GM12878 (cell line): ENCODE data around the gene PGLYRP3. TPM values are rescaled to one million over a fixed set of nuclear protein-coding genes. Genes with fewer than 3 reads are reported as not detected.
"Not testable (repeated sequence)": the region's sequence is repeated elsewhere in the genome, so short reads cannot be mapped to it uniquely, and the experiment has no call there.

Experiments used
- ATAC-seq: fragments of 200-7000 bp; cut with Tn5 transposase; 3 replicates; pipeline ENCODE4 v1.9.1; 2020; ENCODE audit warnings: mild to moderate bottlenecking, moderate library complexity
- BruUV-seq: library from RNA; stranded (reverse); fragments of 400-500 nt; replicated peaks from 2 replicates; lab custom pipeline; 2021; lab: Mats Ljungman, UMichigan
- CTCF ChIA-PET: fragments of 300-600 bp; sonication (Branson Sonifier 250); formaldehyde crosslinking; extraction: SDS; loops from one replicate; lab custom pipeline; 2021; ENCODE audit warnings: inconsistent platforms; lab: Yijun Ruan, JAX
- POLR2A ChIA-PET: fragments of 350-600 bp; formaldehyde crosslinking; extraction: SDS; loops from one replicate; lab custom pipeline; 2021; ENCODE audit warnings: inconsistent platforms; lab: Charles Lee
- RAD21 ChIA-PET: fragments of 300-600 bp; sonication (Branson Sonifier 250); formaldehyde crosslinking; loops from one replicate; lab custom pipeline; 2023; ENCODE audit warnings: antibody characterized with exemption; ENCODE audit not compliant: unreplicated experiment; lab: Charles Lee
- SMC1A ChIA-PET: fragments of 300-600 bp; sonication (Branson Sonifier 250); formaldehyde crosslinking; loops from one replicate; lab custom pipeline; 2023; ENCODE audit not compliant: unreplicated experiment, uncharacterized antibody; lab: Charles Lee
- DNase-seq: peaks from one replicate; pipeline ENCODE4 v3.0.0-alpha.2; 2011; ENCODE audit warnings: low read depth, low spot score
- FAIRE-seq: peaks from 3 replicates; lab custom pipeline; 2011; peaks lifted over from hg19 to GRCh38; lab: Jason Lieb, UNC
- H2AFZ ChIP-seq: 2 replicates; pipeline ENCODE4 v1.6.0; 2011; ENCODE audit warnings: low read depth, low read length, control low read depth; ENCODE audit not compliant: control insufficient read depth
- H3K27ac ChIP-seq: 2 replicates; pipeline ENCODE4 v1.5.1; 2011; ENCODE audit warnings: control low read depth; ENCODE audit not compliant: control insufficient read depth, insufficient read depth
- H3K27me3 ChIP-seq, 2 experiments: replicated peaks in 1 of 2; 2 replicates each; pipeline versions ENCODE4 v1.6.0 to v1.6.1; 2011; ENCODE audit warnings: low read length in 1 of 2; ENCODE audit not compliant: control insufficient read depth in 2 of 2, insufficient read depth in 2 of 2
- H3K36me3 ChIP-seq, 2 experiments: 2 replicates each; pipeline ENCODE4 v1.5.1; 2011; ENCODE audit warnings: low read length in 1 of 2; ENCODE audit not compliant: control insufficient read depth in 2 of 2, insufficient read depth in 2 of 2
- H3K4me1 ChIP-seq: 2 replicates; pipeline ENCODE4 v1.6.1; 2011; ENCODE audit warnings: mild to moderate bottlenecking, low read length, moderate library complexity, mixed read lengths; ENCODE audit not compliant: control insufficient read depth, insufficient read depth
- H3K4me2 ChIP-seq: 2 replicates; pipeline ENCODE4 v1.6.0; 2011; ENCODE audit warnings: control low read depth; ENCODE audit not compliant: control insufficient read depth, insufficient read depth
- H3K4me3 ChIP-seq: fragments of 200-600 bp; sonication (generic); 2 replicates; pipeline ENCODE4 v1.5.1; 2016
- H3K79me2 ChIP-seq: 2 replicates; pipeline ENCODE4 v1.6.0; 2011; ENCODE audit warnings: low read length; ENCODE audit not compliant: control insufficient read depth, insufficient read depth
- H3K9ac ChIP-seq: 2 replicates; pipeline ENCODE4 v1.8.0; 2011; ENCODE audit warnings: low read length, control low read depth, mixed read lengths; ENCODE audit not compliant: control insufficient read depth, insufficient read depth
- H3K9me3 ChIP-seq: replicated peaks from 3 replicates; pipeline ENCODE4 v1.5.1; 2011; ENCODE audit warnings: mild to moderate bottlenecking, low read length; ENCODE audit not compliant: control insufficient read depth, insufficient read depth
- H4K20me1 ChIP-seq: 2 replicates; pipeline ENCODE4 v1.6.0; 2011; ENCODE audit not compliant: control insufficient read depth, insufficient read depth
- SMAD5 ChIP-seq: IDR thresholded peaks from 2 replicates; pipeline ENCODE4 v1.6.1; 2016; ENCODE audit warnings: antibody characterized with exemption, low read depth
- WGBS: methylation state at CpG from one replicate; pipeline ENCODE4 v1.1.6; 2016; ENCODE audit warnings: low lambda C conversion rate; ENCODE audit not compliant: insufficient replicate concordance, insufficient coverage; ENCODE audit errors: missing lambda C conversion rate; 5-methylcytosine and 5-hydroxymethylcytosine counted together
- in situ Hi-C: fragments of 300-500 bp; cut with MboI; formaldehyde crosslinking; loops from 9 replicates; pipeline ENCODE4 v1.14.3; 2018; ENCODE audit warnings: mixed read lengths
- intact Hi-C: fragments of 100-400 bp; cut with micrococcal nuclease; formaldehyde crosslinking; loops from one replicate; pipeline ENCODE4 v1.14.2; 2022; ENCODE audit not compliant: unreplicated experiment
- polyA plus RNA-seq, 11 experiments: library from polyadenylated mRNA; depleted of rRNA in 4 of 11; unstranded in 6 of 11; stranded (reverse) in 5 of 11; fragments of >200 nt; fragmentation: Nextera tagmentation in 4 of 11; fragmentation: Illumina TruSeq in 1 of 11; extraction: Ambion mirVana in 4 of 11; extraction: Trizol in 1 of 11; gene quantifications; 1 replicate in 1 of 11; 2 replicates in 10 of 11; pipeline versions ENCODE4 v1.2.1 to v1.2.3, GENCODE V29; 2011 to 2016; ENCODE audit warnings: inconsistent platforms in 2 of 11, missing spikeins in 2 of 11, low read depth in 1 of 11
- total RNA-seq, 4 experiments: library from RNA; depleted of rRNA in 3 of 4; stranded (reverse); fragments of >200 nt in 3 of 4; fragmentation: Illumina TruSeq in 1 of 4; extraction: Trizol in 1 of 4; gene quantifications; 2 replicates each; pipeline versions ENCODE4 v1.2.1 to v1.2.3, GENCODE V29; 2013 to 2021

PGLYRP3 gene
- total and polyA plus RNA-seq, 10 of the 15 experiments (the other 5 are each of a cell fraction or from before 2014, with no cell fraction given): 0.10 to 0.49 (median 0.18) TPM; not detected in 7

GRCh38 chr1:153347856-153348255 is 35.1 kb upstream of the PGLYRP3 start:
- POLR2A ChIA-PET: no interaction called here
- no peak overlapping the region for H3K9ac ChIP-seq
- peaks cover 28% of the 10 kb centered on the region for H3K4me1 ChIP-seq
- no peaks in the 10 kb centered on the region for H3K27me3 ChIP-seq
- intact Hi-C loops: no loop called here
- no peak for FAIRE-seq
- no peak for TF ChIP-seq SMAD5
- TF ChIP-seq, all 136 proteins: peak for 0
- no peak overlapping the region for H3K27ac ChIP-seq
- ATAC-seq: no peak
- SMC1A ChIA-PET: interaction anchor here (1.2 kb wide), 1 partner anchor 147 kb away, joined by 4 read pairs; no protein-coding TSS in a partner anchor
- H3K4me3 ChIP-seq: no peak overlapping the region
- in situ Hi-C loops: no loop called here
- H2AFZ ChIP-seq: no peak overlapping the region
- BruUV-seq: no TSS peak
- peaks cover 6% of the 10 kb centered on the region for H3K79me2 ChIP-seq
- RAD21 ChIA-PET: interaction anchor here (1.2 to 8.4 kb wide), 2 partner anchors 56 to 147 kb away, joined by 7 to 94 read pairs; no protein-coding TSS in a partner anchor
- no peaks in the 10 kb centered on the region for H4K20me1 ChIP-seq
- no peaks in the 10 kb centered on the region for H3K9me3 ChIP-seq
- WGBS: 54% methylated on average over 7 of the region's 7 CpGs
- no peaks in the 10 kb centered on the region for H3K36me3 ChIP-seq
- CTCF ChIA-PET: interaction anchor here (0.7 to 8.6 kb wide), 4 partner anchors 114 to 279 kb away, joined by 3 to 326 read pairs (median 4); partner anchors contain the start of gene S100A13
- no peak overlapping the region for H3K4me2 ChIP-seq
- no peak for DNase-seq

GRCh38 chr1:153347049-153347448 is 34.3 kb upstream of the PGLYRP3 start:
- SMC1A ChIA-PET: interaction anchor here (1.3 to 1.9 kb wide), 9 partner anchors 10 to 226 kb away, joined by 3 to 12 read pairs (median 4); partner anchors contain the start of gene S100A6
- Histone ChIP-seq H3K4me1 (peaks cover 28% of the 10 kb centered on the region), H3K79me2 (peaks cover 14% of the 10 kb centered on the region)
- ATAC-seq, H4K20me1 ChIP-seq, H3K4me3 ChIP-seq, H3K4me2 ChIP-seq, H2AFZ ChIP-seq, DNase-seq, H3K27me3 ChIP-seq, BruUV-seq, H3K9ac ChIP-seq, H3K36me3 ChIP-seq, in situ Hi-C loops, FAIRE-seq, intact Hi-C loops, H3K27ac ChIP-seq, H3K9me3 ChIP-seq: not testable (repeated sequence)
- POLR2A ChIA-PET: interaction anchor here (0.5 to 2.6 kb wide), 3 partner anchors 10 to 114 kb away, joined by 3 to 10 read pairs (median 8); no protein-coding TSS in a partner anchor
- RAD21 ChIA-PET: interaction anchor here (0.7 to 2.4 kb wide), 7 partner anchors 10 to 219 kb away, joined by 3 to 12 read pairs (median 6); partner anchors contain the start of genes PGLYRP3, S100A2 and S100A9
- CTCF ChIA-PET: interaction anchor here (1.4 to 5.8 kb wide), 5 partner anchors 7 to 148 kb away, joined by 3 to 54 read pairs (median 5); no protein-coding TSS in a partner anchor
- WGBS: 35% methylated on average over 14 of the region's 14 CpGs
